OCI-LY3 (cell line): Measurements from ENCODE around the gene KIR2DL3.
A peak's percentile ranks its signal among the peaks of the same experiment; 100 is the strongest.
"Not testable (repeated sequence)": the region's sequence is repeated elsewhere in the genome, so short reads cannot be mapped to it uniquely, and the experiment has no call there.

Experiments used
- H2AFZ ChIP-seq: fragments of 200-600, 300-600 bp; shearing (Covaris generic); 2 replicates; pipeline ENCODE4 v1.6.0; 2014; ENCODE audit warnings: antibody characterized with exemption, low read depth, low read length
- H3K27ac ChIP-seq: fragments of 200-600, 300-600 bp; sonication (generic); 2 replicates; pipeline ENCODE4 v1.5.1; 2014; ENCODE audit warnings: mild to moderate bottlenecking, low read length, moderate library complexity, mixed read lengths
- H3K27me3 ChIP-seq: fragments of 200-600, 300-600 bp; sonication (generic); 2 replicates; pipeline ENCODE4 v1.6.1; 2014; ENCODE audit warnings: low read depth, low read length, mixed read lengths
- H3K36me3 ChIP-seq: fragments of 200-600, 300-600 bp; sonication (generic); replicated peaks from 2 replicates; pipeline ENCODE3; 2014; ENCODE audit warnings: low read depth, low read length, mixed read lengths
- H3K4me1 ChIP-seq: fragments of 300-600, 200-600 bp; sonication (generic); 2 replicates; pipeline ENCODE4 v1.6.1; 2014; ENCODE audit warnings: low read length, mixed read lengths
- H3K4me2 ChIP-seq: fragments of 200-600, 300-600 bp; sonication (generic); 2 replicates; pipeline ENCODE4 v1.6.1; 2014; ENCODE audit warnings: low read length, mixed read lengths
- H3K4me3 ChIP-seq: fragments of 300-600, 200-600 bp; sonication (generic); 2 replicates; pipeline ENCODE4 v1.5.1; 2014; ENCODE audit warnings: antibody characterized with exemption, mild to moderate bottlenecking, low read length, moderate library complexity
- H3K79me2 ChIP-seq: fragments of 300-600, 200-600 bp; shearing (Covaris generic); 2 replicates; pipeline ENCODE4 v1.6.1; 2014; ENCODE audit warnings: mild to moderate bottlenecking, low read length, mixed read lengths
- H3K9ac ChIP-seq: fragments of 300-600, 200-600 bp; shearing (Covaris generic); 2 replicates; pipeline ENCODE4 v1.6.0; 2014; ENCODE audit warnings: mild to moderate bottlenecking, low read length, moderate library complexity
- H3K9me3 ChIP-seq: fragments of 200-600, 300-600 bp; shearing (Covaris generic); 2 replicates; pipeline ENCODE4 v1.6.1; 2014; ENCODE audit warnings: low read length, mixed read lengths; ENCODE audit not compliant: insufficient read depth
- H4K20me1 ChIP-seq: fragments of 200-600, 300-600 bp; sonication (generic); 2 replicates; pipeline ENCODE4 v1.6.1; 2016; ENCODE audit warnings: low read length, mixed read lengths; ENCODE audit not compliant: insufficient read depth
- CTCF ChIP-seq: fragments of 200-600, 300-600 bp; sonication (generic); IDR thresholded peaks from 2 replicates; pipeline ENCODE4 v1.5.1; 2014; ENCODE audit warnings: antibody characterized with exemption, low read length, low read depth
- EZH2phosphoT487 ChIP-seq: fragments of 200-600 bp; shearing (Covaris generic); IDR thresholded peaks from 2 replicates; pipeline ENCODE4 v1.6.1; 2018; ENCODE audit warnings: antibody characterized with exemption, mixed run types, low read depth

The KIR2DL3 gene

GRCh38 chr19:54731191-54731590 lies 7.1 kb upstream of the KIR2DL3 start:
- peaks cover 56% of the 10 kb centered on the region for H3K27me3 ChIP-seq
- H3K27ac ChIP-seq, result no peak overlapping the region

GRCh38 chr19:54738715-54739114 lies 402 bp downstream of the KIR2DL3 start:
- H2AFZ ChIP-seq, result no peak overlapping the region
- H3K36me3 ChIP-seq, result no peaks in the 10 kb centered on the region
- no peak overlapping the region for H3K4me2 ChIP-seq
- peaks cover 12% of the 10 kb centered on the region for H3K27me3 ChIP-seq
- H3K4me1 ChIP-seq, result no peaks in the 10 kb centered on the region
- H3K9ac ChIP-seq, result no peak overlapping the region
- TF ChIP-seq EZH2phosphoT487 (no peak), CTCF (no peak)
- H4K20me1 ChIP-seq, result no peaks in the 10 kb centered on the region
- H3K9me3 ChIP-seq, result no peaks in the 10 kb centered on the region
- H3K4me3 ChIP-seq, result no peak overlapping the region
- H3K27ac ChIP-seq, result no peak overlapping the region
- H3K79me2 ChIP-seq, result no peaks in the 10 kb centered on the region

More at GRCh38 chr19:54731191-54731590, 7.1 kb upstream of the KIR2DL3 start:
- no peak overlapping the region for H3K9ac ChIP-seq
- peak overlapping the region; percentile 22; the same call in 1 of the 2 replicates for H2AFZ ChIP-seq
- peaks cover 10% of the 10 kb centered on the region for H3K4me1 ChIP-seq
- TF ChIP-seq EZH2phosphoT487 (no peak), CTCF (no peak)
- peak overlapping the region; percentile 14 for H3K4me3 ChIP-seq
- peak overlapping the region; percentile 43 for H3K4me2 ChIP-seq
- no peaks in the 10 kb centered on the region for H4K20me1 ChIP-seq
- H3K9me3 ChIP-seq, result no peaks in the 10 kb centered on the region
- no peaks in the 10 kb centered on the region for H3K79me2 ChIP-seq
- no peaks in the 10 kb centered on the region for H3K36me3 ChIP-seq

DNA sequence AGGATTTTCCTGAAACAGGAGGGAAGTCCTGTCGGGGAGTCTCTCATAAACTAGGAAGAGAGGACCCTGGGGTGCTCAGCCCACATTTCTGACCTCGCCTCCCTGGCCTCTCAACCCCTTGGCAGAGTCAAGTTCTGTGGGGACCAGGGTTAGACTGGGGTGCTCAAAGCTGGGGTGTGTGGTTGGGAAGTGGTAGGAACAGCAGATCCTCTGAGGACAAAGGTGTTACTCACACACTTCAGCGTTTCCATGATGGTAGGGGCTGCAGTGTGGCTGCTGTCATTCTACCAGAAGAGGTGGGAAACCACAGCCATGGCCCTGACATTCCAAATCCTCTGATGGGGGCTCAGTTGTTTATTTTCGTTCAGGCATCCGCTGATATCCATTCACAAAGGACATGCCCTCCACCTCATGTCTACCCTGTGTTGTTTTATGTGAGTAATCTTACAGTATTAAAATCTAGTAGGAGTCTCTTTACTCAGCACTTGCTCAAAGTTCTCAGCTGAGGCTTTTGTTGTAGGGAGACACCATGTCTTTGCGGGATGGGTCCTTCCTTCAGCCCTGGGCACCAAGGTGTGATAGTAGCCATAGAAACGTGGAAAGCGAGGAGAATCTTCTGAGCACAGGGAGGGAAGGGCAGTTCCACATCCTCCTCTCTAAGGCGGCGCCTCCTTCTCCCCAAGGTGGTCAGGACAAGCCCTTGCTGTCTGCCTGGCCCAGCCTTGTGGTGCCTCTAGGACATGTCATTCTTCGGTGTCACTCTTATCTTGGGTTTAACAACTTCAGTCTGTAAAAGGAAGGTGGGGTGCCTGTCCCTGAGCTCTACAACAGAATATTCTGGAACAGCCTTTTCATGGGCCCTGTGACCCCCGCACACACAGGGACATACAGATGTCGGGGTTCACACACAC lies 1.5 kb downstream of the KIR2DL3 start:
- H3K4me1 ChIP-seq, result no peaks in the 10 kb centered on the region
- H4K20me1 ChIP-seq, result no peaks in the 10 kb centered on the region
- TF ChIP-seq EZH2phosphoT487 (no peak), CTCF (no peak)
- no peaks in the 10 kb centered on the region for H3K9me3 ChIP-seq
- no peaks in the 10 kb centered on the region for H3K36me3 ChIP-seq
- H3K27ac ChIP-seq, result no peak overlapping the region
- H3K9ac ChIP-seq, result no peak overlapping the region
- H3K4me2 ChIP-seq, result no peak overlapping the region
- H3K4me3 ChIP-seq, result no peak overlapping the region
- no peaks in the 10 kb centered on the region for H3K79me2 ChIP-seq
- no peak overlapping the region for H2AFZ ChIP-seq
- H3K27me3 ChIP-seq, result peaks cover 4% of the 10 kb centered on the region; the same call in 1 of the 2 replicates

GRCh38 chr19:54741950-54742349 lies 3.6 kb downstream of the KIR2DL3 start:
- not testable (repeated sequence) for H3K79me2 ChIP-seq, H2AFZ ChIP-seq, H3K4me2 ChIP-seq, H3K4me3 ChIP-seq, H3K9ac ChIP-seq, H3K4me1 ChIP-seq, H3K9me3 ChIP-seq, H3K27ac ChIP-seq, H3K27me3 ChIP-seq, H3K36me3 ChIP-seq, H4K20me1 ChIP-seq

DNA sequence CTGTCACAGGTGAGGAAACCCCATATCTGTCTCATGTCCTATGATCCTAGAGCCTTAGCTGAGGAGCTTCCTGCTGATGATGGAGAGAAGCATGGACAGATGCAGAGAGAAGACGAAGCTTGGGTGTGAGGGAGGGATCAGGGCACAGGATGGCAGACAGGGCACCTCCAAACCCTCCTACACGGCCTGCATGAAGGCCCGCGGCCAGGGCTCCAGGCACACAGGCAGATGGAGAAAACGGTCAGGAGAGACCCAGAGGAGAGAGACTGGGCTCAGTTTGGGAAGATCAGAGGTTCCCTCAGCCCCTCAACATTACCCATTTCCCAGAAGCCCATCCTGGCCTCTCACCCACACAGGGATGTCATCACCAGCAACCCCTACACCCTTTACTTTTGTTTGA lies 5.8 kb downstream of the KIR2DL3 start:
- not testable (repeated sequence) for H3K4me3 ChIP-seq, H3K9me3 ChIP-seq, H3K4me2 ChIP-seq, H3K9ac ChIP-seq, H4K20me1 ChIP-seq, H3K79me2 ChIP-seq, H2AFZ ChIP-seq, H3K27me3 ChIP-seq, H3K36me3 ChIP-seq, H3K4me1 ChIP-seq, H3K27ac ChIP-seq

GRCh38 chr19:54747614-54748322 lies 9.5 kb downstream of the KIR2DL3 start:
- H3K9ac ChIP-seq, H3K79me2 ChIP-seq, H3K4me2 ChIP-seq, H3K4me3 ChIP-seq, H3K27me3 ChIP-seq, H2AFZ ChIP-seq, H3K9me3 ChIP-seq, H4K20me1 ChIP-seq, H3K27ac ChIP-seq, H3K36me3 ChIP-seq, H3K4me1 ChIP-seq: not testable (repeated sequence)

GRCh38 chr19:54750276-54750675 lies 12.0 kb downstream of the KIR2DL3 start:
- not testable (repeated sequence) for H3K79me2 ChIP-seq, H3K4me2 ChIP-seq, H3K27ac ChIP-seq, H2AFZ ChIP-seq, H3K27me3 ChIP-seq, H3K9ac ChIP-seq, H3K4me3 ChIP-seq, H3K36me3 ChIP-seq, H3K4me1 ChIP-seq, H3K9me3 ChIP-seq, H4K20me1 ChIP-seq
